ENCODE data around the gene ABCC4.

ABCC4 gene

DNA sequence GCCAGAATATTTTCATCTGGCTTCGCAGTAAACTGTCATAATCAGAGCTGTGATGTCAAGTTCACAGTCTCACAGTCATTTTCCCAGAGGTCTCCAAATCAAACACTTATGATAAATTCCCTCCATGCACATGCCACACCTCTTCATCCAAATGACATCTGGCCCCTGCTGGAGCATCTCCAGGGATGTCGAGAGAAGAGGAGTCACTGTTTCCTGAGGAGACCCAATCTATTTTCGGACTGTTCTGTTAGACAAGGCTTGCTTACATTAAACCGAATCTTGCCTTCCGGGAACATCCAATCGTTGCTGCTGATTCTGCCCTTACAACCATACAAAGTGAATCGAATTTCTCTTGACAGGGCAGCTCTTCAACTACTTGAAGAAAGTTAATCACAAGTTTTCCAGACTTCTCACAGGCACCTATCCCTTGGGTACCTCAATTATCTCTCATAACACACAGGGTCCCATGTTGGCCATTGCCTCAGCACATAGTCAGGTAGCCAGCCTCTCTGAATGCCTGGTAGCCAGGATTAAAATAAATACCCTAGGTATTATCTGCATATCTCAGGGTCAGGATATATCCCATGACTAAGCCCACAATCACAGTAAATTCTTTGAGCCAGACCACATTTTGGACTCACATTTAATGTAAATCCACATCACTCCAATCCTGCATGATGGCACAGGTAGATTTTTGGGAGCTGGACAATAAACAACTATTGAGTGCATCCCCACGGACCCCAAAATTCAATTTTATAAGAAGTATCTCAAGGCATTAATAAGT is 182.5 kb downstream of the ABCC4 start:
- TF ChIP-seq, protein P1, sequence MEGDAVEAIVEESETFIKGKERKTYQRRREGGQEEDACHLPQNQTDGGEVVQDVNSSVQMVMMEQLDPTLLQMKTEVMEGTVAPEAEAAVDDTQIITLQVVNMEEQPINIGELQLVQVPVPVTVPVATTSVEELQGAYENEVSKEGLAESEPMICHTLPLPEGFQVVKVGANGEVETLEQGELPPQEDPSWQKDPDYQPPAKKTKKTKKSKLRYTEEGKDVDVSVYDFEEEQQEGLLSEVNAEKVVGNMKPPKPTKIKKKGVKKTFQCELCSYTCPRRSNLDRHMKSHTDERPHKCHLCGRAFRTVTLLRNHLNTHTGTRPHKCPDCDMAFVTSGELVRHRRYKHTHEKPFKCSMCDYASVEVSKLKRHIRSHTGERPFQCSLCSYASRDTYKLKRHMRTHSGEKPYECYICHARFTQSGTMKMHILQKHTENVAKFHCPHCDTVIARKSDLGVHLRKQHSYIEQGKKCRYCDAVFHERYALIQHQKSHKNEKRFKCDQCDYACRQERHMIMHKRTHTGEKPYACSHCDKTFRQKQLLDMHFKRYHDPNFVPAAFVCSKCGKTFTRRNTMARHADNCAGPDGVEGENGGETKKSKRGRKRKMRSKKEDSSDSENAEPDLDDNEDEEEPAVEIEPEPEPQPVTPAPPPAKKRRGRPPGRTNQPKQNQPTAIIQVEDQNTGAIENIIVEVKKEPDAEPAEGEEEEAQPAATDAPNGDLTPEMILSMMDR (IDR thresholded peaks at IDR 0.05; ENCODE audit: low read depth, low read length, missing control alignments): no peak
- no peak overlapping the region for H3K4me3 ChIP-seq (replicated peaks; ENCODE audit: low read depth, low read length)
- no peak for DNase-seq (ENCODE audit: extremely low read depth, low read depth)

DNA sequence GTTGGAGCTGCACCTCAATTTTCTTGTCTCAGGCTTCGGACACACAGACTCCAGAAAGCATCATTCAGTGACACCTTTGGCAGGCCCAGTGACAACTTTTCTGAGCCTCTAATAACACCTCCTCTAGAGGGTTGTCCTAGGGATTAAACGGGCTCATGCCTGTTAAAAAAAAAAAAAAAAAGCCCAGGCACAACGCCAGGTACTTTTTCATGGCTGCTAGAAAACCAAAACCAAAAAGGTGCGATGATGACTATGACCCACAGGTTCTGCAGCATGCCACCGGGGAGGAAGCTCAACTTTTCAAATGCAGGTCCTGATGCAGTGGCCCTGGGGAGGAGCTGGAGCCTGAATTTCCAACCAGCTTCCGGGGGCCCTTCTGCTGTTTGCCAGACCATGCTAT is 184.2 kb downstream of the ABCC4 start:
- no peak for DNase-seq (ENCODE audit: extremely low read depth, low read depth)
- no peak overlapping the region for H3K4me3 ChIP-seq (replicated peaks; ENCODE audit: low read depth, low read length)
- TF ChIP-seq, protein P1 (IDR thresholded peaks at IDR 0.05; ENCODE audit: low read depth, low read length, missing control alignments): no peak

DNA sequence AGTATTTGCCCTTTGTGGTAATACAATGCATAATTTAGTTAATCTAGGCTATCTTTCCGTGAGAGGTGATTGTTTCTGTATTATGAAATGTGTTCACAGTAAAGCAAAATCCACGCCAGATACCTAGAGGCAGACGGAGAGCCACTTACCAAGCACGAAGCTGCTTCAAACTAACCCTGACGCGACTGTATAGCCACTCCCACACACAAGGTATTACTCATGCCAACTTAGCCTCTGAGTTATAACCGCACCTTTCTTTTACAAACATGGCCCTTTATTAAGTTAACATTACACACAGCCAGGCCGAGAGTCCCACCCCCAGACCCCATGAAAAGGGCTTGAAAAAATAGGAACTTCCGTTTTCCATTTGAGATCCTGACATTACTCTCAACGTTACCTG is 185.7 kb downstream of the ABCC4 start:
- TF ChIP-seq, protein P1 (IDR thresholded peaks at IDR 0.05; ENCODE audit: low read depth, low read length, missing control alignments): no peak
- no peak overlapping the region for H3K4me3 ChIP-seq (replicated peaks; ENCODE audit: low read depth, low read length)
- no peak for DNase-seq (ENCODE audit: extremely low read depth, low read depth)

DNA sequence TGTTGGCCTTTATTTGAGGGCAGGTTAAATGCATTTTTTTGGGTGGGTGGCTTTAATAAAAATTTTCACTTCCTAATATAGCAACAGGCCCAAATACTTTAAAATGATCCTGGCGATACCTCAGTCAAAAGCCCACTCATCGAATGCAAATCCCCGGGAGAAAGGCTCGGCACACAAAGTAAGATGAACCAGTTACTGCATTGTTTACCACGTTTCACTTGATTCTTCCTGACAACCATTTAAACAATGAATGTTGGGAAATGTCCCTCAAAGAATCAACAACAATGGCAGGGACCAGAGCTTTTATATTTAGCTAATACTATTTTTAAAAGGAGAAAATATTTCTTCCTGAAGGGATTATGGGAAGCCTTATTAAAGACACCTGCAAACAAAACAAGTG is 187.7 kb downstream of the ABCC4 start:
- no peak overlapping the region for H3K4me3 ChIP-seq (replicated peaks; ENCODE audit: low read depth, low read length)
- TF ChIP-seq, protein P1 (IDR thresholded peaks at IDR 0.05; ENCODE audit: low read depth, low read length, missing control alignments): no peak
- no peak for DNase-seq (ENCODE audit: extremely low read depth, low read depth)

DNA sequence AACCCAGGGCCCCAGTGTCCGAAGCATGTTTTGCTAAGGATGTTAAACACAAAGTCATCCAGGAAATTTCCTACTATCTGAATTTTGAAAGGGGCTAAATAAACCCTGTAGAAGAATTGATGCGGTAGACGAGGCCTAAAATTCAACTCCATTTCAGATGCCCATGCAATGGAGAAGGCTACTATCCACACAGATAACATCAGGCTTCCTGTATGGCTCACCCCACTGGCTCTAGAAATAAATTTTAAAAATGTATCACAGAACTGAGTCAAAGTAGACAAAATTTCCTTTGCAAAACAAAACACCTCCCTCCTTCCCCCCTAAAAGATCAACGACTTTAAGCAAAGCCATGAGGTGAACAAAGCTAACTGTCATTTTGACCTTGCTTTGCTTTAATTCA is 188.4 kb downstream of the ABCC4 start:
- no peak overlapping the region for H3K4me3 ChIP-seq (replicated peaks; ENCODE audit: low read depth, low read length)
- DNase-seq (ENCODE audit: extremely low read depth, low read depth): no peak
- TF ChIP-seq, protein P1 (IDR thresholded peaks at IDR 0.05; ENCODE audit: low read depth, low read length, missing control alignments): no peak

DNA sequence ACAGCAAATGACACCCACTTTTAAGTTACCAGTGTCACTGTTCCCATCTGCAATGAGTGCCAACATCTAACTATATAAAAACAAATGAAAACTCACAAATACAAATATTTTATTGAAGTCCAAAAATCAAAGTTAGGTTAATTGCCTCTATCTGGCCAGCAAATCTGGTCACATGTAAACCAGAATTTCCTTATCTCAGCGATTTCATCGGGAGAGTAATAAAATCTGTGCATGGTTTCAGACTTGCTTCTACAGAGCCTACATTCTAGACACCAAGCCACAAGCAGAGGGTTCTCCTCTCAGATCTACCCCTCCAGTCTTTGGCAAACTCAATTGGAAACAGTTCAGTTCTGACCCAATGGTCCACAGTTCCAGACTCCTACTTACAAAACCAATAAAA is 189.6 kb downstream of the ABCC4 start:
- TF ChIP-seq, protein P1 (IDR thresholded peaks at IDR 0.05; ENCODE audit: low read depth, low read length, missing control alignments): no peak
- DNase-seq (ENCODE audit: extremely low read depth, low read depth): no peak
- H3K4me3 ChIP-seq (replicated peaks; ENCODE audit: low read depth, low read length): no peak overlapping the region

DNA sequence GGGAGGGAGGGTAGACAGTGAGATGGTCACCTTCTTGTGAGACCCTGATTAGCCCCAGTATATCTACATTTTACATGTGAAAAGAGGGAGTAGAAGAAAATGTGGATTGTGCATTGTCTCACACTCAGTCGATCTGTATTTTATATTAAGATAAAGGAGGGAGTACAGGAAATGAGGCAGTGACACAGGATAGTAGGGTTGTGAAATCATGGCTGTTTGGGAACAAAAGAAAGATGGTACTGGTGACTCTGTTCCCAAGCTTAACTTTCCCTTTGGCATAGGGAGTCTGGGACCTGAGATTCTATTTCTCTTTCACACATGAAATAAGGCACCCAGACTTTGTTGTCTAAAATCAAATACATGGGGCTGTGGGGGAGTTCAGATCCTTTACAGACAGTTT is 194.7 kb downstream of the ABCC4 start:
- TF ChIP-seq, protein P1 (IDR thresholded peaks at IDR 0.05; ENCODE audit: low read depth, low read length, missing control alignments): no peak
- H3K4me3 ChIP-seq (replicated peaks; ENCODE audit: low read depth, low read length): no peak overlapping the region
- no peak for DNase-seq (ENCODE audit: extremely low read depth, low read depth)
